CD4-positive, alpha-beta T cell treated with Interleukin-4 for 1 hour (primary cell): ENCODE results near the gene TTC27.
A peak's percentile ranks its signal among the peaks of the same experiment; 100 is the strongest.
"Not testable (repeated sequence)": the region's sequence is repeated elsewhere in the genome, so short reads cannot be mapped to it uniquely, and the experiment has no call there.

Source experiments
- DNase-seq, 2 donors: peaks; one replicate each; pipeline ENCODE4 v3.0.0-alpha.2; 2020 to 2022

TTC27 gene

GRCh38 chr2:32720771-32721170 lies 92.9 kb downstream of the TTC27 start:
- DNase-seq, result no peak

GRCh38 chr2:32721376-32721775 lies 93.5 kb downstream of the TTC27 start:
- DNase-seq, result no peak

- no peak for DNase-seq
These were observed 95.7 kb downstream of the TTC27 start for GRCh38 chr2:32723467-32724079.

- DNase-seq, result not testable (repeated sequence)
These were observed 98.8 kb downstream of the TTC27 start for GRCh38 chr2:32726678-32727077.

GRCh38 chr2:32727157-32727556 lies 99.3 kb downstream of the TTC27 start:
- DNase-seq, result no peak

- DNase-seq, result not testable (repeated sequence)
These were observed 103.1 kb downstream of the TTC27 start for GRCh38 chr2:32730958-32731357.

GRCh38 chr2:32732120-32732519 lies 104.3 kb downstream of the TTC27 start:
- DNase-seq, result no peak

- DNase-seq, result no peak
These were observed 105.1 kb downstream of the TTC27 start for GRCh38 chr2:32732912-32733472.

- DNase-seq, result no peak
These were observed 107.5 kb downstream of the TTC27 start for GRCh38 chr2:32735348-32735747.

- no peak for DNase-seq
These were observed 111.1 kb downstream of the TTC27 start for GRCh38 chr2:32738939-32739338.

- no peak for DNase-seq
These were observed 111.8 kb downstream of the TTC27 start for GRCh38 chr2:32739664-32740063.

- no peak for DNase-seq
These were observed 113.7 kb downstream of the TTC27 start for GRCh38 chr2:32741575-32741974.

- DNase-seq, result no peak
These were observed 114.5 kb downstream of the TTC27 start for GRCh38 chr2:32742376-32742775.

GRCh38 chr2:32743480-32744236 lies 115.8 kb downstream of the TTC27 start:
- DNase-seq, result no peak

GRCh38 chr2:32745191-32745590 lies 117.3 kb downstream of the TTC27 start:
- DNase-seq, result no peak

- DNase-seq, result no peak
These were observed 117.8 kb downstream of the TTC27 start for GRCh38 chr2:32745675-32746074.

GRCh38 chr2:32746669-32747068 lies 118.8 kb downstream of the TTC27 start:
- no peak for DNase-seq

- DNase-seq, result no peak
These were observed 120.3 kb downstream of the TTC27 start for GRCh38 chr2:32748158-32748557.

GRCh38 chr2:32750880-32751279 lies 123.0 kb downstream of the TTC27 start:
- no peak for DNase-seq

GRCh38 chr2:32752205-32752604 lies 124.4 kb downstream of the TTC27 start:
- DNase-seq, result no peak

GRCh38 chr2:32752952-32753351 lies 125.1 kb downstream of the TTC27 start:
- DNase-seq, result no peak

- not testable (repeated sequence) for DNase-seq
These were observed 126.8 kb downstream of the TTC27 start for GRCh38 chr2:32754676-32755075.

GRCh38 chr2:32755666-32756065 lies 127.8 kb downstream of the TTC27 start:
- DNase-seq, result no peak

- peak in 1 of 2 donors; percentile 28 for DNase-seq
These were observed 128.4 kb downstream of the TTC27 start for GRCh38 chr2:32756074-32756727.
